HCT116 (cell line): ENCODE data around the gene MYDGF. TPM values are rescaled to one million over a fixed set of nuclear protein-coding genes. Genes with fewer than 3 reads are reported as not detected.

ENCODE experiments used
- ATAC-seq: fragments of 200-7000 bp; cut with Tn5 transposase; 2 replicates; pipeline ENCODE4 v1.9.1; 2020; ENCODE audit warnings: mild to moderate bottlenecking, moderate library complexity
- BruUV-seq: library from RNA; stranded (reverse); fragments of 400-500 nt; replicated peaks from 2 replicates; lab custom pipeline; 2021; lab: Mats Ljungman, UMichigan
- CTCF ChIA-PET: fragments of 300-600 bp; sonication (Branson Sonifier 250); formaldehyde crosslinking; loops from one replicate; lab custom pipeline; 2021; ENCODE audit warnings: antibody characterized with exemption; lab: Charles Lee
- POLR2A ChIA-PET: fragments of 300-600, 350-600 bp; sonication (Branson Sonifier 250); formaldehyde crosslinking; loops from one replicate; lab custom pipeline; 2021; ENCODE audit warnings: antibody characterized with exemption; lab: Charles Lee
- RAD21 ChIA-PET, 2 experiments: fragments of 300-600 bp; sonication (Branson Sonifier 250); formaldehyde crosslinking; loops; one replicate each; lab custom pipeline; 2023; ENCODE audit warnings: low total read pairs in 2 of 2; ENCODE audit not compliant: uncharacterized antibody in 2 of 2, unreplicated experiment in 2 of 2, low non-redundant PET in 1 of 2; lab: Charles Lee
- DNase-seq: peaks from one replicate; pipeline ENCODE4 v3.0.0-alpha.2; 2010; ENCODE audit warnings: low read depth, low spot score
- H2AFZ ChIP-seq: fragments of 200-600 bp; shearing (Covaris generic), sonication (generic); 2 replicates; pipeline ENCODE4 v1.6.1; 2017; ENCODE audit warnings: low read depth, mixed run types, mixed read lengths, antibody characterized with exemption, low read length; ENCODE audit not compliant: poor library complexity, severe bottlenecking
- H3K27ac ChIP-seq: 2 replicates; pipeline ENCODE4 v1.5.1; 2012; ENCODE audit warnings: low read depth, low read length
- H3K27me3 ChIP-seq: fragments of 200-600 bp; sonication (generic); 2 replicates; pipeline ENCODE4 v1.6.1; 2016; ENCODE audit warnings: mixed run types, low read length, mixed read lengths; ENCODE audit not compliant: insufficient read depth
- H3K36me3 ChIP-seq, 2 experiments: fragments of 200-500 bp in 1 of 2; fragments of 200-600 bp in 1 of 2; sonication (Bioruptor generic) in 1 of 2; sonication (generic) in 1 of 2; 2 replicates each; pipeline versions ENCODE4 v1.5.1 to v1.6.1; 2014 to 2016; ENCODE audit warnings: low read length in 2 of 2, inconsistent platforms in 1 of 2, mixed read lengths in 1 of 2, mixed run types in 1 of 2; ENCODE audit not compliant: insufficient read depth in 2 of 2, control insufficient read depth in 1 of 2
- H3K4me1 ChIP-seq, 2 experiments: fragments of 200-600 bp in 1 of 2; sonication (generic) in 1 of 2; 2 replicates each; pipeline versions ENCODE4 v1.5.1 to v1.6.1; 2012 to 2017; ENCODE audit warnings: low read length in 2 of 2, inconsistent platforms in 1 of 2, mild to moderate bottlenecking in 1 of 2, mixed read lengths in 1 of 2, mixed run types in 1 of 2, moderate library complexity in 1 of 2; ENCODE audit not compliant: insufficient read depth in 2 of 2, control insufficient read depth in 1 of 2
- H3K4me2 ChIP-seq: fragments of 200-600 bp; sonication (generic); 2 replicates; pipeline ENCODE4 v1.6.1; 2017; ENCODE audit warnings: mixed run types, low read length, mixed read lengths
- H3K4me3 ChIP-seq, 2 experiments: fragments of 200-600 bp in 1 of 2; sonication (generic) in 1 of 2; replicated peaks in 1 of 2; 2 replicates each; pipeline ENCODE4 v1.5.1; 2011 to 2016; ENCODE audit warnings: low read length in 2 of 2, control low read depth in 1 of 2, low read depth in 1 of 2, mild to moderate bottlenecking in 1 of 2, mixed read lengths in 1 of 2, mixed run types in 1 of 2
- H3K79me2 ChIP-seq: fragments of 200-600 bp; sonication (generic); 2 replicates; pipeline ENCODE4 v1.6.1; 2017; ENCODE audit warnings: mild to moderate bottlenecking, mixed run types, low read length, moderate library complexity, mixed read lengths; ENCODE audit not compliant: insufficient read depth
- H3K9ac ChIP-seq: fragments of 200-600 bp; sonication (generic); 2 replicates; pipeline ENCODE4 v1.6.1; 2016; ENCODE audit warnings: low read length, mixed read lengths
- H3K9me2 ChIP-seq: fragments of 200-600 bp; sonication (generic), shearing (Covaris generic); 2 replicates; pipeline ENCODE4 v1.6.1; 2017; ENCODE audit warnings: mixed run types, mild to moderate bottlenecking, moderate library complexity; ENCODE audit not compliant: insufficient read depth
- H3K9me3 ChIP-seq, 2 experiments: fragments of 200-500 bp in 1 of 2; fragments of 200-600 bp in 1 of 2; sonication (Bioruptor generic) in 1 of 2; sonication (generic) in 1 of 2; 2 replicates each; pipeline ENCODE4 v1.6.1; 2014 to 2017; ENCODE audit warnings: low read length in 2 of 2, mixed read lengths in 2 of 2, inconsistent platforms in 1 of 2, low read depth in 1 of 2, mild to moderate bottlenecking in 1 of 2, mixed run types in 1 of 2, moderate library complexity in 1 of 2; ENCODE audit not compliant: control insufficient read depth in 1 of 2, insufficient read depth in 1 of 2
- H4K20me1 ChIP-seq: fragments of 200-600 bp; sonication (generic), shearing (Covaris generic); 2 replicates; pipeline ENCODE4 v1.6.1; 2017; ENCODE audit warnings: mixed run types, mild to moderate bottlenecking, moderate library complexity; ENCODE audit not compliant: insufficient read depth
- CEBPB ChIP-seq: IDR thresholded peaks from 2 replicates; pipeline ENCODE4 v1.6.1; 2012; ENCODE audit warnings: low read depth
- CTCF ChIP-seq, 3 experiments: fragments of 200-600 bp in 1 of 3; sonication (generic) in 1 of 3; IDR thresholded peaks in 2 of 3; conservative IDR thresholded peaks in 1 of 3; 2 replicates each; pipeline ENCODE4 v1.5.1; 2012 to 2017; ENCODE audit warnings: low read depth in 2 of 3, low read length in 2 of 3, antibody characterized with exemption in 1 of 3, borderline replicate concordance in 1 of 3, control low read depth in 1 of 3, mild to moderate bottlenecking in 1 of 3, mixed read lengths in 1 of 3, mixed run types in 1 of 3, moderate library complexity in 1 of 3; ENCODE audit not compliant: insufficient read depth in 1 of 3
- EGR1 ChIP-seq: IDR thresholded peaks from 2 replicates; pipeline ENCODE4 v1.6.1; 2012; ENCODE audit warnings: low read depth
- POLR2A ChIP-seq: IDR thresholded peaks from 2 replicates; pipeline ENCODE4 v1.7.0; 2011; ENCODE audit warnings: borderline replicate concordance; ENCODE audit not compliant: insufficient read depth, insufficient read length; ENCODE audit errors: extremely low read depth
- POLR2AphosphoS5 ChIP-seq: IDR thresholded peaks from 2 replicates; pipeline ENCODE4 v1.6.1; 2011; ENCODE audit warnings: mild to moderate bottlenecking, low read depth, low read length, moderate library complexity
- RAD21 ChIP-seq: IDR thresholded peaks from 2 replicates; pipeline ENCODE4 v1.6.1; 2012; ENCODE audit warnings: low read depth, mild to moderate bottlenecking
- REST ChIP-seq: IDR thresholded peaks from 2 replicates; pipeline ENCODE4 v1.6.1; 2012; ENCODE audit warnings: low read depth
- TCF7L2 ChIP-seq: IDR thresholded peaks from 2 replicates; pipeline ENCODE4 v1.7.0; 2011; ENCODE audit warnings: borderline replicate concordance, inconsistent platforms; ENCODE audit not compliant: insufficient read depth, insufficient read length; ENCODE audit errors: extremely low read depth
- YY1 ChIP-seq: IDR thresholded peaks from 2 replicates; pipeline ENCODE4 v1.6.1; 2011; ENCODE audit warnings: low read length, low read depth, moderate library complexity, mild to moderate bottlenecking; ENCODE audit not compliant: insufficient replicate concordance; ENCODE audit errors: extremely low read depth
- ZFX ChIP-seq: fragments of 450-650 bp; IDR thresholded peaks from 2 replicates; pipeline ENCODE4 v1.6.1; 2017
- intact Hi-C: fragments of 100-400 bp; cut with micrococcal nuclease; formaldehyde crosslinking; loops from 2 replicates; pipeline ENCODE4 v1.10.0; 2022
- total RNA-seq: library from RNA; stranded (reverse); gene quantifications from one replicate; pipeline ENCODE4 v1.2.1, GENCODE V29; 2021; ENCODE audit not compliant: unreplicated experiment

MYDGF gene
- total RNA-seq, 1 experiment from 2014 or later = 110 TPM

DNA sequence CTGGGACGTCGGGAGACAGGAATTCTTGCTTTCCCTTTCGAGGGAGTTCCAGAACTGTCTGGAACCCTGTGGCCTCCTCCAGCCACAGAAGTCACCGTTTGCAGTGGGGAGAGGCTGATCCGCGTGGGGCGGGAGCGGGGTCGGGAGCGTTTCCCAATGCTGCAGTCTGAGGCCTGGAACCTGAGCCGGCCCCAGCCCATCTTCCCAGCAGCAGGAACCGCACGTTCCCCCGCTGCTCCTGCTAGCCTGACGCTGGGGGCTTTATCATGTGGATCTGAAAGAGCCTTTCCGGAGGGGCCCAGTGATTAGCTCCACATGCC, 40.1 kb upstream of the MYDGF start:
- ATAC-seq (no peak), DNase-seq (no peak)
- Histone ChIP-seq H2AFZ (no peak overlapping the region), H3K9ac (no peak overlapping the region), H3K9me3 (no peaks in the 10 kb centered on the region), H3K27ac (no peak overlapping the region; the same call in 1 of the 2 replicates), H3K9me2 (no peaks in the 10 kb centered on the region), H3K27me3 (no peaks in the 10 kb centered on the region), H3K36me3 (peaks cover 0 to 48% of the 10 kb centered on the region in 2 experiments; a peak in 2 of 4 replicates), H3K4me1 (peaks cover 18 to 34% of the 10 kb centered on the region in 2 experiments), H3K79me2 (peaks cover 26% of the 10 kb centered on the region; the same call in 1 of the 2 replicates), H3K4me2 (no peak overlapping the region), H3K4me3 (no peak overlapping the region), H4K20me1 (no peaks in the 10 kb centered on the region)
- ChIA-PET RAD21 (no interaction called here), CTCF (no interaction called here), POLR2A (no interaction called here)
- no TSS peak for BruUV-seq
- intact Hi-C loops = no loop called here
- TF ChIP-seq CEBPB (no peak), EGR1 (no peak), RAD21 (no peak), POLR2A (no peak), TCF7L2 (no peak), ZFX (no peak), CTCF (IDR thresholded peaks at IDR 0.05 in 2 of 3, conservative IDR thresholded peaks at IDR 0.05 in 1 of 3; ENCODE audit: borderline replicate concordance in 1 of 3, insufficient read depth in 1 of 3, low read depth in 2 of 3, low read length in 2 of 3) (no peak), YY1 (no peak), POLR2AphosphoS5 (no peak), REST (no peak)
